ENCODE measurements around the gene GMDS. TPM values are rescaled to one million over a fixed set of nuclear protein-coding genes. Genes with fewer than 3 reads are reported as not detected.

GMDS gene
- total and polyA plus RNA-seq, 2 of the 4 experiments (the other 2 are of a cell fraction), result 7.3 to 21.9 TPM

GRCh38 chr6:2097464-2097863 lies 147.9 kb downstream of the GMDS start:
- ChIA-PET CTCF (no interaction called here), POLR2A (ENCODE audit: unreplicated experiment) (no interaction called here)
- no peak overlapping the region for H2AFZ ChIP-seq (replicated peaks; ENCODE audit: low read length, poor library complexity)
- H4K5ac ChIP-seq (ENCODE audit: low read depth, low read length), result no peak overlapping the region
- H3K14ac ChIP-seq (replicated peaks; ENCODE audit: low read depth, low read length), result no peak overlapping the region
- no peaks in the 10 kb centered on the region for H3K9me1 ChIP-seq (ENCODE audit: insufficient read depth, low read length)
- no peak overlapping the region for H3K56ac ChIP-seq (ENCODE audit: extremely low read depth, insufficient read depth, low read length)
- no peak overlapping the region for H3K4ac ChIP-seq (ENCODE audit: low read depth, low read length)
- no peak overlapping the region for H2BK15ac ChIP-seq (ENCODE audit: low read depth, low read length)
- no peak overlapping the region for H3K9ac ChIP-seq (ENCODE audit: low read depth, low read length)
- H3K27ac ChIP-seq (ENCODE audit: insufficient read depth, low read length), result no peak overlapping the region
- dilution Hi-C loops (cut with HindIII; ENCODE audit: low sequenced_read_pairs, unreplicated experiment) (no loop called here), intact Hi-C loops (cut with micrococcal nuclease) (no loop called here), in situ Hi-C loops (cut with MboI; ENCODE audit: low sequenced_read_pairs) (no loop called here)
- no CpG with 5 or more reads among the region's 3 CpGs for WGBS, 2 experiments (ENCODE audit: extremely low coverage in 2 of 2, insufficient read length in 1 of 2)
- H4K20me1 ChIP-seq (ENCODE audit: insufficient read depth, low read length), result no peaks in the 10 kb centered on the region
- no peak overlapping the region for H3K4me3 ChIP-seq (ENCODE audit: insufficient read depth, low read depth, low read length)
- no TSS peak for BruUV-seq (replicated peaks)
- no peak overlapping the region for H4K8ac ChIP-seq (ENCODE audit: low read depth in 2 of 2, low read length in 2 of 2)
- H2AK9ac ChIP-seq (replicated peaks; ENCODE audit: low read depth, low read length, poor library complexity), result no peak overlapping the region
- H3K18ac ChIP-seq (ENCODE audit: low read depth, low read length), result no peak overlapping the region
- TF ChIP-seq NFE2L2 (IDR thresholded peaks at IDR 0.05; ENCODE audit: low read depth, low read length) (no peak), MAFK (IDR thresholded peaks at IDR 0.05; ENCODE audit: low read depth, low read length) (no peak), RCOR1 (IDR thresholded peaks at IDR 0.05; ENCODE audit: insufficient replicate concordance, low read length) (no peak), CHD1 (IDR thresholded peaks at IDR 0.05; ENCODE audit: low read depth, low read length) (no peak), CTCF (conservative IDR thresholded peaks at IDR 0.05; ENCODE audit: low read depth, low read length) (no peak), POLR2A (IDR thresholded peaks at IDR 0.05; ENCODE audit: low read depth, low read length) (no peak), SMC3 (IDR thresholded peaks at IDR 0.05; ENCODE audit: low read depth, low read length) (no peak), RAD21 (IDR thresholded peaks at IDR 0.05; ENCODE audit: low read length) (no peak), RFX5 (IDR thresholded peaks at IDR 0.05; ENCODE audit: low read depth, low read length) (no peak)
- no peak overlapping the region for H2BK120ac ChIP-seq (ENCODE audit: low read depth, low read length)
- no peak overlapping the region for H4K91ac ChIP-seq (ENCODE audit: insufficient read depth, low read depth, low read length)
- ATAC-seq (ENCODE audit: low read depth) (no peak), DNase-seq (no peak)
- H2BK5ac ChIP-seq (ENCODE audit: low read depth, low read length, poor library complexity, severe bottlenecking), result no peak overlapping the region
- no peaks in the 10 kb centered on the region for H3K36me3 ChIP-seq (ENCODE audit: control insufficient read depth, insufficient read depth, low read length)
- H3K4me2 ChIP-seq (ENCODE audit: low read depth, low read length), result no peak overlapping the region
- no peaks in the 10 kb centered on the region for H3K9me3 ChIP-seq (ENCODE audit: control insufficient read depth, insufficient read depth, low read length)
- no peaks in the 10 kb centered on the region for H3K4me1 ChIP-seq (ENCODE audit: control insufficient read depth, insufficient read depth, low read length)
- no peaks in the 10 kb centered on the region for H3K79me1 ChIP-seq (ENCODE audit: low read depth in 1 of 2, low read length in 2 of 2)
- H3K23ac ChIP-seq (ENCODE audit: low read depth, low read length), result no peak overlapping the region
- H3K27me3 ChIP-seq (ENCODE audit: control insufficient read depth, insufficient read depth, low read length), result no peaks in the 10 kb centered on the region
- H2AK5ac ChIP-seq (ENCODE audit: low read depth, low read length), result no peak overlapping the region
- no peak overlapping the region for H2BK20ac ChIP-seq (ENCODE audit: low read depth, low read length)
